Epithelial cell of esophagus (primary cell): ENCODE measurements around the gene ZP1.

Experiments
- DNase-seq: peaks from one replicate; pipeline ENCODE4 v3.0.0; 2010; ENCODE audit warnings: low read depth
- H3K4me3 ChIP-seq: 2 replicates; pipeline ENCODE4 v1.5.1; 2011; ENCODE audit warnings: mild to moderate bottlenecking, low read length, control low read depth
- TF ChIP-seq, protein P1 (sequence below): IDR thresholded peaks from 2 replicates; pipeline ENCODE4 v1.5.1; 2011; ENCODE audit warnings: low read depth, mild to moderate bottlenecking, low read length, control low read depth, inconsistent platforms; ENCODE audit not compliant: insufficient read depth; ENCODE audit errors: missing control alignments

ZP1 gene

DNA sequence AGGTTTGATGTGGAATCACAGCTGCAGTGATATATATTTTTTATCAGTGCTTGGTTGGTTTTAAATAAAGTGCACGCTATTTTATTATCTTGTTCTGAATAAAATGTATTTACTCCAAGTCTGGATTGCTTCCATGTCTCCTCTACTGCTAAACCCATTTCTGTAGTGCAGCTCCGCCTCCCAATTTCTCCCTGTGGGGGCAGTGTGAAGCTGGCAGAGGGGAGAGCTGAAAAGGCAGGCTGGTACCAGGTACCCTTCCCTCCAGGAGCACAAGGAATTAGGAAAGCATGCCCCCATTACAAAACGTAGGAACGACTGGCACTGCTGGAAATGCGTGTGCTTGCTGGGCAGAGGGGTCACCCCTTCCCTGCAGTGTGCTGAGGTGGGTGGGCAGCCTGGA, 56.0 kb downstream of the ZP1 start:
- no peak for DNase-seq
- TF ChIP-seq, protein P1, sequence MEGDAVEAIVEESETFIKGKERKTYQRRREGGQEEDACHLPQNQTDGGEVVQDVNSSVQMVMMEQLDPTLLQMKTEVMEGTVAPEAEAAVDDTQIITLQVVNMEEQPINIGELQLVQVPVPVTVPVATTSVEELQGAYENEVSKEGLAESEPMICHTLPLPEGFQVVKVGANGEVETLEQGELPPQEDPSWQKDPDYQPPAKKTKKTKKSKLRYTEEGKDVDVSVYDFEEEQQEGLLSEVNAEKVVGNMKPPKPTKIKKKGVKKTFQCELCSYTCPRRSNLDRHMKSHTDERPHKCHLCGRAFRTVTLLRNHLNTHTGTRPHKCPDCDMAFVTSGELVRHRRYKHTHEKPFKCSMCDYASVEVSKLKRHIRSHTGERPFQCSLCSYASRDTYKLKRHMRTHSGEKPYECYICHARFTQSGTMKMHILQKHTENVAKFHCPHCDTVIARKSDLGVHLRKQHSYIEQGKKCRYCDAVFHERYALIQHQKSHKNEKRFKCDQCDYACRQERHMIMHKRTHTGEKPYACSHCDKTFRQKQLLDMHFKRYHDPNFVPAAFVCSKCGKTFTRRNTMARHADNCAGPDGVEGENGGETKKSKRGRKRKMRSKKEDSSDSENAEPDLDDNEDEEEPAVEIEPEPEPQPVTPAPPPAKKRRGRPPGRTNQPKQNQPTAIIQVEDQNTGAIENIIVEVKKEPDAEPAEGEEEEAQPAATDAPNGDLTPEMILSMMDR = no peak
- no peak overlapping the region for H3K4me3 ChIP-seq

- TF ChIP-seq, protein P1 = no peak
- peak overlapping the region; percentile 68 for H3K4me3 ChIP-seq
- DNase-seq = no peak
Observed at GRCh38 chr11:60923800-60924109, 56.4 kb downstream of the ZP1 start.

DNA sequence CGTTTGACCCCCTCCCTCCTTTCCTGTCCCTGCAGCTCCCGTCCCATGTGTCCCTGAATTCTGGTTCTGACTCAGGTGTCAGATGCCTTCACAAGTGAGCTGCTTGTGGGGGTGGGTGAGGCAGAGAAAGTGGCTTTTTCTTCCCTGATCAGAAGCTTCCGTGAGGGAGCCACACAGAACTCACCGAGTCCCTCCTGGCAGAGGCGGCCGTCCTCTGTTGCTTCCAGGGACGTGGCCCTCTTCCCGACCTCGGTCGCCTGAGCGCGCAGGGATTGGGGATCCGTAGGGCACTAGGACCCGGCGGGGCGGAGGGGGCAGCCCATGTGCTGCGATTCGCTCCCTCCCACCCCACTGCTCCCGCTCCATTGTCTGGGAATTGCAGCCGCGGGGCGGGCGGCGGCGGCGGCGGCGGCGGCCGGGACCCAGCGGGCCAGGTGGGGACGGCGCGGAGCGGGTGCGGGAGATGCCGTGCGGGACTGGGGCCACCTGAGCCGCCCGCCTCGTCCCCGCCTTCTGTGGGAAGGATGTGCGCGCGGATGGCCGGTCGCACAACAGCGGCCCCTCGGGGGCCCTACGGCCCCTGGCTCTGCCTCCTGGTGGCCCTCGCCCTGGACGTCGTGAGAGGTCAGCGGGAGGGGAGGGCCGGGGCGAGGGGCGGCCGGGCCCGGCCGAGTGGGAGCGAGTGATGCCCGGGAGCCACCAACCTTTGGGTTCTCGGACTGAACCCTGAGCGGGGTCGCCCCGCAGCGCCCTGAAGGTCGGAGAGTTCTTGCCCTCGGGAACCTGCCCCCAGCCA, 57.0 kb downstream of the ZP1 start, which contains the start of gene TMEM132A:
TMEM132A (plus strand) TSS at position 351 of the 796 bp plus-strand sequence; CDS start at position 525, 174 bp downstream.
- TF ChIP-seq, protein P1 = no peak
- peak within 1 kb of the TSS; percentile 68 for H3K4me3 ChIP-seq
- DNase-seq = peak; percentile 84
